Activated CD8-positive, alpha-beta T cell treated with anti-CD3 and anti-CD28 coated beads for 36 hours (primary cell): ENCODE data around the gene SRC. TPM values are rescaled to one million over a fixed set of nuclear protein-coding genes. Genes with fewer than 3 reads are reported as not detected.

Experiments used
- ATAC-seq: fragments of 200-7000 bp; cut with Tn5 transposase; one replicate; pipeline ENCODE4 v1.10.0; 2021; ENCODE audit warnings: mild to moderate bottlenecking, moderate library complexity
- CTCF ChIA-PET: fragments of 350-600 bp; sonication (Branson Sonifier 250); formaldehyde crosslinking; loops from one replicate; lab custom pipeline; 2021; ENCODE audit warnings: antibody characterized with exemption; lab: Charles Lee
- POLR2A ChIA-PET: fragments of 350-600 bp; sonication (Branson Sonifier 250); formaldehyde crosslinking; loops from one replicate; lab custom pipeline; 2021; ENCODE audit warnings: antibody characterized with exemption; lab: Charles Lee
- DNase-seq: peaks from one replicate; pipeline ENCODE4 v3.0.0-alpha.2; 2020
- H3K27ac Mint-ChIP-seq: one replicate; pipeline ENCODE4 v1.8.0; 2021; ENCODE audit warnings: mild to moderate bottlenecking, mixed read lengths
- H3K27me3 Mint-ChIP-seq: one replicate; pipeline ENCODE4 v1.8.0; 2021; ENCODE audit warnings: mixed read lengths
- H3K36me3 Mint-ChIP-seq: one replicate; pipeline ENCODE4 v1.8.0; 2021; ENCODE audit warnings: low read depth, mixed read lengths
- H3K4me1 Mint-ChIP-seq: one replicate; pipeline ENCODE4 v1.8.0; 2021; ENCODE audit warnings: low read depth, mixed read lengths
- H3K4me3 Mint-ChIP-seq: one replicate; pipeline ENCODE4 v1.8.0; 2021; ENCODE audit warnings: mild to moderate bottlenecking, moderate library complexity, mixed read lengths
- H3K9me3 Mint-ChIP-seq: one replicate; pipeline ENCODE4 v1.8.0; 2021; ENCODE audit warnings: mixed read lengths
- intact Hi-C: fragments of 100-400 bp; cut with micrococcal nuclease; formaldehyde crosslinking; loops from one replicate; pipeline ENCODE4 v1.10.0; 2022
- total RNA-seq, 2 experiments: library from RNA; stranded (reverse); gene quantifications; one replicate each; pipeline ENCODE4 v1.2.3, GENCODE V29; 2021
- TF ChIP-seq, protein P1 (sequence below): fragments of 200-600 bp; IDR thresholded peaks from one replicate; pipeline ENCODE4 v1.8.0; 2022; ENCODE audit warnings: antibody characterized with exemption, mild to moderate bottlenecking

SRC gene
- total RNA-seq, 2 experiments from 2014 or later, result 0.88 to 2.4 TPM

DNA sequence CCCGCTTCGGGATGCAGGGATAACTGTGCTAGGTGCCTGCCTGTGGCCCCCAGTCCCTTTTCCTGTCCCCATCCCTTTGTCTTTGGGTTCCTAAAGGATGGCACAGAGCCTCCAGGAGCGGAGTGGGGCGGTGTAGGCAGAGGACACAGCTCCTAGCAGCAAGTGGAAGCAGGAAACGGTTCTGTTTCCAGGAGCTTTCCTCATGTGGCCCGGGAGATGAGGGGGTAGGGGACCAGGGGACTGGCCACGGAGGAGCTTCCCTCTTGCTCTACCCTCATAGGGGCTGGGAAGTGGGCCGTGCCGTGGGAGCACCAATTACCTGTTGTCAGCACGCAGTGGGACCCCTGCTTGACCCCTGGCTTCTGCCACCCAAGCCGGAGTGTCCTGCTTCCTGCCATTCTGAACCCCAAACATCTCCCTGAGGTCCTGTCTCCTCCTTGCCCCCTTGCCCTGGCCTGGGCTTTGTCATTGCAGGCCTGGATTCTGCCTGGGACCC, 76.9 kb downstream of the SRC start:
- POLR2A ChIA-PET, result no interaction called here
- DNase-seq (no peak), ATAC-seq (no peak)
- H3K9me3 Mint-ChIP-seq, result no peaks in the 10 kb centered on the region
- H3K4me1 Mint-ChIP-seq, result peaks cover 2% of the 10 kb centered on the region
- H3K4me3 Mint-ChIP-seq, result no peak overlapping the region
- no peaks in the 10 kb centered on the region for H3K36me3 Mint-ChIP-seq
- TF ChIP-seq, protein P1, sequence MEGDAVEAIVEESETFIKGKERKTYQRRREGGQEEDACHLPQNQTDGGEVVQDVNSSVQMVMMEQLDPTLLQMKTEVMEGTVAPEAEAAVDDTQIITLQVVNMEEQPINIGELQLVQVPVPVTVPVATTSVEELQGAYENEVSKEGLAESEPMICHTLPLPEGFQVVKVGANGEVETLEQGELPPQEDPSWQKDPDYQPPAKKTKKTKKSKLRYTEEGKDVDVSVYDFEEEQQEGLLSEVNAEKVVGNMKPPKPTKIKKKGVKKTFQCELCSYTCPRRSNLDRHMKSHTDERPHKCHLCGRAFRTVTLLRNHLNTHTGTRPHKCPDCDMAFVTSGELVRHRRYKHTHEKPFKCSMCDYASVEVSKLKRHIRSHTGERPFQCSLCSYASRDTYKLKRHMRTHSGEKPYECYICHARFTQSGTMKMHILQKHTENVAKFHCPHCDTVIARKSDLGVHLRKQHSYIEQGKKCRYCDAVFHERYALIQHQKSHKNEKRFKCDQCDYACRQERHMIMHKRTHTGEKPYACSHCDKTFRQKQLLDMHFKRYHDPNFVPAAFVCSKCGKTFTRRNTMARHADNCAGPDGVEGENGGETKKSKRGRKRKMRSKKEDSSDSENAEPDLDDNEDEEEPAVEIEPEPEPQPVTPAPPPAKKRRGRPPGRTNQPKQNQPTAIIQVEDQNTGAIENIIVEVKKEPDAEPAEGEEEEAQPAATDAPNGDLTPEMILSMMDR, result no peak
- H3K27ac Mint-ChIP-seq, result no peak overlapping the region
- peaks cover 17% of the 10 kb centered on the region for H3K27me3 Mint-ChIP-seq
- intact Hi-C loops, result no loop called here
- CTCF ChIA-PET, result interaction anchor here (0.6 kb wide), 1 partner anchor 38 kb away, joined by 3 read pairs; no protein-coding TSS in a partner anchor

DNA sequence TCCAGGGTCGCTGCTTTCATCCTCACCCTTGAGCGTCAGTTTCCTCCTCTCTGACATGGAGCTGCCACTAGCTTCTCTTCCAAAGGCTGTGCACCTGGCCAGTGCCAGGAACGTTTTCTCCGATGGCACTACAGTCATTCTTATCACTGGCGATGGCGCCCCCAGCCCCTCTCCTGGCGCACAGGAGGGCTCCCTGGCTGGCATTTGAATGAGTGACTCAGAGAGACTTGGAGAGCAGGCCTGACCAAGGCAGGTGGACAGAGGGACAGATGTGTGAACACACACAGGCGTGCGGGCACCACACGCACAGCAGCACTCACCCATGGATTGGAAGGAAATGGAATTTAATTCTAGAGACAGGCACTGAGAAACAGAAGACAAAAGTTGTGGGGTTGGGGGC, 77.6 kb downstream of the SRC start:
- H3K27me3 Mint-ChIP-seq, result peaks cover 17% of the 10 kb centered on the region
- H3K27ac Mint-ChIP-seq, result no peak overlapping the region
- CTCF ChIA-PET, result no interaction called here
- peaks cover 2% of the 10 kb centered on the region for H3K4me1 Mint-ChIP-seq
- TF ChIP-seq, protein P1, result no peak
- no peak overlapping the region for H3K4me3 Mint-ChIP-seq
- H3K36me3 Mint-ChIP-seq, result no peaks in the 10 kb centered on the region
- DNase-seq (no peak), ATAC-seq (no peak)
- POLR2A ChIA-PET, result no interaction called here
- no peaks in the 10 kb centered on the region for H3K9me3 Mint-ChIP-seq
- intact Hi-C loops, result no loop called here

DNA sequence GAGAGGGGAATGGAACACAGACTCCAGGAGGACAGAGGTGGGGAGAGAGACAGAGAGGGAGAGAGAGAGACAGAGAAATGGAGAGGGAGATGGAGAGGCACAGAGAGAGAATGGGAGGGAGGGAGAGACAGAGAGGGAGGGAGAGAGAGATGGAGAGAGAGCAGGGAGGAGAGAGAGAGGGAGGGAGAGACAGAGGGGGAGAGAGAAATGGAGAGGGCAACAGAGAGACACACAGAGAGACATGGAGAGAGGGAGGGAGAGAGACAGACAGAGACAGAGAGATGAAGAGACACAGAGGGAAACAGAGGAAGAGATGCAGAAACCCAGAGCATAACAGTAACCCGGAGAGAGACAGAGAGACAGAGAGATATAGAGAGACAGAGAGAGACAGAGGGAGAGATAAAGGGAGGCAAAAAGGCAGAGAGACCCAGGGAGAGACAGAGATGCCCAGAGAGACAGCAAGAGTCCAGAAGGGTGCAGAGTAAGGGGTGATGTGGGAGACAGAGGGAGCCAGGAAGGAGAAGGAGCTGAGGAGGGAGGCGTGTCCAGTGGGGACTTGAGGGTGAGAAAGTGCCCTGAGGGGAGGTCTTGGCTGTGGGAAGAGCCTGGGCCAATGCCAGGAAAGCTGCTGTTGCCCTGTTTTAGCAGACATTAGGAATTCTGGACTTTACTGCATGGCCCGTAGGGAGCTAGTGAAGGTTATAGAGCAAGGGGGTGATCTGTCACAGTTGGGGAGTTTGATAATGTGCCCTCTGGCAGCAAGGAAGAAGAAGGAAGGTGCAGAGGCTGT, 78.3 kb downstream of the SRC start:
- Mint-ChIP-seq H3K4me3 (no peak overlapping the region), H3K27ac (no peak overlapping the region), H3K27me3 (peaks cover 17% of the 10 kb centered on the region), H3K4me1 (peaks cover 2% of the 10 kb centered on the region), H3K36me3 (no peaks in the 10 kb centered on the region), H3K9me3 (no peaks in the 10 kb centered on the region)
- ATAC-seq (no peak), DNase-seq (no peak)
- TF ChIP-seq, protein P1, result no peak
- ChIA-PET CTCF (no interaction called here), POLR2A (no interaction called here)
- intact Hi-C loops, result no loop called here

DNA sequence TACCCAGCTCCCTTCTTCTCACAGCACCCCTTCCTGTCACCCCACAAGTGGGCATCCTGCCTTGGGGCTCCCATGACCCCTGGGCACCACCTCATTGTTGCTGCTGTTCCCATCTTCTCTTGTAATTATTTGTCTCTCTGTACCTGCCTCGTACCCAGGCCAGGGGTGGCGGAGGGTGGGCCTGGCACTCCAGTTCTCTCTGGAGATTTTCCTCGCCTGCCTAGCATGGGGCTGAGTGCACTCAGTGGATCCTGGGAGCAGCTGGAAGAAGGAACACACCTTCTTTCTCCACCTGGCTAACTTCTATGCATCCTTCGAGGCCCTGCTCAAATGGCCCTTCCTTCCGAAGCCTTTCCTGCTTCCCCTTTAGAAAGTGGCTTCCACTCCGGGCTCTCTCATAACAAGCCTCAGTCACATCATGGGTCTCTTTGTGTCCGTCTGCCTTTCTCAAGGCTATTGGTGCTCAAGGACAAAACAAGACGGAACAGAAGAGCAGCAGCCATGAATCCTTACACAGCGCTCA, 79.2 kb downstream of the SRC start:
- Mint-ChIP-seq H3K9me3 (no peaks in the 10 kb centered on the region), H3K36me3 (no peaks in the 10 kb centered on the region), H3K27me3 (peaks cover 17% of the 10 kb centered on the region), H3K27ac (no peak overlapping the region), H3K4me1 (peaks cover 2% of the 10 kb centered on the region), H3K4me3 (no peak overlapping the region)
- intact Hi-C loops, result no loop called here
- POLR2A ChIA-PET, result no interaction called here
- DNase-seq, result no peak
- CTCF ChIA-PET, result no interaction called here
- TF ChIP-seq, protein P1, result no peak
- no peak for ATAC-seq

DNA sequence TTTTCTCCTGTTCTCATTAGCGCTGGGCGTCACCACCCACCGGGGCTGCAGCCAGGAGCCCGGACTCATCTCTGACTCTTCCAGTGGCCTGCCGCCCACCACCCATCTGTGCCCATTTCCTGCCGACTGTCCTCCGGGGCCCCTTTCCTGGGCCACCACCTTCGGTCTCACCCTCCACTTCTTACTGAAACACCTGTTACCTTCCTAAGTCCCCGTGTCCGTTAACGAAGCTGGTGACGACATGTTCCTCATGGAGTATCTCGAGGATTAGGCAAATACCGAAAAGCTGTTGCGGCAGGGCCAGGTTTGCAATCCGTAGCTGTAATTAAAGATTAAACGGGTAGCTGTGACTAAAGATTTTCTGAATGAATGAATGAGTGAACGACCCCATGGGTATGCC, 80.2 kb downstream of the SRC start:
- intact Hi-C loops, result no loop called here
- DNase-seq, result no peak
- TF ChIP-seq, protein P1, result no peak
- no peak overlapping the region for H3K27ac Mint-ChIP-seq
- POLR2A ChIA-PET, result no interaction called here
- H3K4me1 Mint-ChIP-seq, result peaks cover 2% of the 10 kb centered on the region
- no peaks in the 10 kb centered on the region for H3K36me3 Mint-ChIP-seq
- no peaks in the 10 kb centered on the region for H3K9me3 Mint-ChIP-seq
- CTCF ChIA-PET, result no interaction called here
- no peak for ATAC-seq
- H3K27me3 Mint-ChIP-seq, result peaks cover 12% of the 10 kb centered on the region
- no peak overlapping the region for H3K4me3 Mint-ChIP-seq
